ENCODE data around the gene CLDN17.

CLDN17 gene, protein sequence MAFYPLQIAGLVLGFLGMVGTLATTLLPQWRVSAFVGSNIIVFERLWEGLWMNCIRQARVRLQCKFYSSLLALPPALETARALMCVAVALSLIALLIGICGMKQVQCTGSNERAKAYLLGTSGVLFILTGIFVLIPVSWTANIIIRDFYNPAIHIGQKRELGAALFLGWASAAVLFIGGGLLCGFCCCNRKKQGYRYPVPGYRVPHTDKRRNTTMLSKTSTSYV

GRCh38 chr21:30166705-30167104 is at the start of gene CLDN17:
TSS of gene CLDN17 (minus strand) at chr21:30166805. CDS start at chr21:30166617, 188 bp downstream.
- in situ Hi-C loops (cut with MboI; ENCODE audit: low sequenced_read_pairs), result no loop called here

GRCh38 chr21:30216041-30216723 is 49.6 kb upstream of the CLDN17 start, which contains the start of gene CLDN8:
TSS of gene CLDN8 (minus strand) at chr21:30216097. CDS start at chr21:30215925, 172 bp downstream.
- in situ Hi-C loops (cut with MboI; ENCODE audit: low sequenced_read_pairs), result no loop called here

- in situ Hi-C loops (cut with MboI; ENCODE audit: low sequenced_read_pairs), result no loop called here
Measured at GRCh38 chr21:30211071-30211470, 44.5 kb upstream of the CLDN17 start.

GRCh38 chr21:30209601-30210000 is 43.0 kb upstream of the CLDN17 start:
- in situ Hi-C loops (cut with MboI; ENCODE audit: low sequenced_read_pairs), result no loop called here

DNA sequence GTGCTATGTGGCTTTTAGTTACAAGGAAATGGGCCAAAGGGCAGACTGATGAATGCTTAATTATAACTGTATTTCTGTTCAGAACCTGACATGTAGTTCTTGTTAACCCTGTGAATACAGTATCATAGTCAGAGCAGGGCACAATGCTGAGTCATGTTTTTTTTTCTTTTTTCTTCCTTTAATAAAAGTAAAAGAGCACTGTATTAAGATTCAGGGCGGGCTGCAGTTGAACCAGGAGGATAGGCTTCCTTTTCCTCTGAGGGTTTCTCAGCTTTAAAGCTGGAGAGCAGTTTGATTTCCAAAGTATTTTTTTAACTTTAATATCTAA is 40.6 kb upstream of the CLDN17 start:
- in situ Hi-C loops (cut with MboI; ENCODE audit: low sequenced_read_pairs), result no loop called here

DNA sequence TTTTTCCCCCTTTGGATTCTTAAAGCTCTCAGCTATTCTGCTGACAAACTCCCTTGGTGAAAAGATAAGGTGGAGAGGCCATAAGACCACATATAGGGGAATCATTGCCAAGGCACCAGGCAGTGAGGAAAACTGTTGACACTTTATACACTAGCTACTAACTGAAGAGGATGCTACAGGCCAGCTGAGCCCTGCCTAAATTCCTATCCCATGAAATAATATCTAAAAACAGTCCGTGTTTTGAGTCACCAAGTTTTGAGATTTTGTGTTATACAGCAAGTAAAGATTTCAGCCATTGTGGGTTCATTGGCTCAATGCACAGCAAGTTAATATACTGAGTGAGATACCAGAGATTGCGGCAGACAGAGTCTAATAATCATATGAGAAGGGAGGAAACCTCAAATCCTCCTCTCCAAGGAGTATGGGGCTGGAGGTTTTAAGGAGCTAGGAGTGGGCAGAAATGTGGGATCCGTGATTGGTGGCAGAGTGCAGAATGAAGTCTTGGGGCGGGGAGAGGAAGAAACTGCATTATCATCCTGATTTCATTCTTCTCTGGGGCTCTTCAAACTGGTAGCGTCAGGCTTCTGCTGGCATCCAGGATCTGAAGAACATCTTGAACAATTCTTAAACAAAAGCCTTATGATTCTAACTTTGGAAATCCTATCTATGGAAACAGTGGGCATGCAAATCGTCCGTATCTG is 40.1 kb upstream of the CLDN17 start:
- in situ Hi-C loops (cut with MboI; ENCODE audit: low sequenced_read_pairs), result no loop called here

GRCh38 chr21:30200000-30200399 is 33.4 kb upstream of the CLDN17 start:
- in situ Hi-C loops (cut with MboI; ENCODE audit: low sequenced_read_pairs), result no loop called here

- in situ Hi-C loops (cut with MboI; ENCODE audit: low sequenced_read_pairs), result no loop called here
Measured at GRCh38 chr21:30194701-30195299, 28.2 kb upstream of the CLDN17 start.

DNA sequence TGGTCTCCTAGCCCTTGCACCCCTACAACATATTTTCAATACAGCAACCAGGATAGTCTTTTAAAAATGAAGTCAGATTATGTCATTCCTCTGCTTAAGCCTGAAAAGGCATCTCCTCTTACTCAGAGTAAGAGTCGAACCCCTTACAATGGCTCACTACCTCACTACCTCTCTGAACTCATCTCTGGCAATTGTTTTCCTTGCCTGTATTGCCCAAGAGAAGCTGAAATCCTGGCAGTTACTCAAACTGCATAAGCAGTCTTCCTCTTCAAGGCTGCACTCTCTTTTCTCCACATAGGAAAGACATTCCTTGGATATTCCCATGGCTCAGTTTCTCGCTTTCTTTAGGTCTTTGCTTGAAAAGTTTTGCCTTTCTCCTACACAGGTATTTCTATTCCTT is 26.6 kb upstream of the CLDN17 start:
- in situ Hi-C loops (cut with MboI; ENCODE audit: low sequenced_read_pairs), result no loop called here

- in situ Hi-C loops (cut with MboI; ENCODE audit: low sequenced_read_pairs), result no loop called here
Measured at GRCh38 chr21:30190554-30190953, 23.9 kb upstream of the CLDN17 start.

- in situ Hi-C loops (cut with MboI; ENCODE audit: low sequenced_read_pairs), result no loop called here
Measured at GRCh38 chr21:30189773-30190172, 23.2 kb upstream of the CLDN17 start.

DNA sequence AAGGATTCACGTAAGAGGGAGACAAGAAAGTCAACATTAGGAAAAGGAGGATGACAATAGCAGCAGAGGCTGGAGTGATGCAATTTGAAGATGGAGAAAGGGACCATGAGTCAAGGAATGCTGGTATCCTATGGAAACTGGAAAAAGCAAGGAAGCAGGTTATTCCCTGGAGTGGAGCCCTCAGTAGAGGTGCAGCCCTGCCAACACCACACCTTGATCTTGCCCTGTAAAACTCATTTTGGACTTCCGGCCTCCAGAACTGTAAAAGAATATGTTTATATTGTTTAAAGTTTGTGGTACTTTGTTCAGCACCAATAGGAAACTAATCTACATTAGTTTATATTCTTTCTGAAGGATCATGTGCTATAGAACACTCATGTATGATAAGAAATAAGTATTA is 19.6 kb upstream of the CLDN17 start:
- in situ Hi-C loops (cut with MboI; ENCODE audit: low sequenced_read_pairs), result no loop called here

GRCh38 chr21:30168086-30168485 is 1.5 kb upstream of the CLDN17 start:
- in situ Hi-C loops (cut with MboI; ENCODE audit: low sequenced_read_pairs), result no loop called here

GRCh38 chr21:30166171-30166570 is 434 bp downstream of the CLDN17 start:
- in situ Hi-C loops (cut with MboI; ENCODE audit: low sequenced_read_pairs), result no loop called here

DNA sequence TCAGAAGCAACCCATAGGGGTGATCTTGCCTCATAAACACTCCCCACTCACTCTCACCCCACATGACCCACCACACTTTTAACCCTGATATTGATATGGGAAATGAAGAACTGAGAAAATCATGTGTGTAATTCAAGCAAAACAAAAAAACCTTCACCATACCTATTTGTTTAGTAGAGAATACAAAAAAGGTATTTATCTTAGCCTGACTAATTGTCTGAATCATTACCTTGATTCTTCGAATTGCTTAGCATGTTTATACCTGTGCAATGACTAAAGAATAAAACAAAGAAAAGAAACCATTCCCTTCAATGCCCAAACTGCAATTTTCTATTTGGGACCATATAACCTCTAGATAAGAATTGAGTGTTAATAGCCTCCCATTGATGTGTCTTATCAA is 1.8 kb downstream of the CLDN17 start:
- in situ Hi-C loops (cut with MboI; ENCODE audit: low sequenced_read_pairs), result no loop called here

- in situ Hi-C loops (cut with MboI; ENCODE audit: low sequenced_read_pairs), result no loop called here
Measured at GRCh38 chr21:30153697-30154340, 12.8 kb downstream of the CLDN17 start.

- in situ Hi-C loops (cut with MboI; ENCODE audit: low sequenced_read_pairs), result no loop called here
Measured at GRCh38 chr21:30152792-30153191, 13.8 kb downstream of the CLDN17 start.

- in situ Hi-C loops (cut with MboI; ENCODE audit: low sequenced_read_pairs), result no loop called here
Measured at GRCh38 chr21:30148906-30149305, 17.7 kb downstream of the CLDN17 start.

- in situ Hi-C loops (cut with MboI; ENCODE audit: low sequenced_read_pairs), result no loop called here
Measured at GRCh38 chr21:30146558-30147282, 19.9 kb downstream of the CLDN17 start.

GRCh38 chr21:30138483-30138882 is 28.1 kb downstream of the CLDN17 start:
- in situ Hi-C loops (cut with MboI; ENCODE audit: low sequenced_read_pairs), result no loop called here

GRCh38 chr21:30129246-30129645 is 37.4 kb downstream of the CLDN17 start:
- in situ Hi-C loops (cut with MboI; ENCODE audit: low sequenced_read_pairs), result no loop called here

Data from HL-60/S4 treated with phorbol 12-myristate 13-acetate at 8.2 ng/mL for 4 days and 3 days (cell line).